Mammary epithelial cell (primary cell): ENCODE results near the gene FOXP4.

Source experiments
- CTCF ChIP-seq, 2 donors: IDR thresholded peaks in 1 of 2; conservative IDR thresholded peaks in 1 of 2; 2 replicates each; pipeline ENCODE4 v1.5.1; 2011 to 2012; ENCODE audit warnings: inconsistent platforms in 2 of 2, low read length in 2 of 2, mild to moderate bottlenecking in 2 of 2, control low read depth in 1 of 2, low read depth in 1 of 2; ENCODE audit not compliant: insufficient read depth in 1 of 2; ENCODE audit errors: extremely low read depth in 1 of 2
- EZH2 ChIP-seq: IDR thresholded peaks from 2 replicates; pipeline ENCODE4 v1.6.1; 2012; ENCODE audit warnings: low read length, inconsistent platforms, borderline replicate concordance

GRCh38 chr6:41605649-41606048, 59.5 kb downstream of the FOXP4 start:
- TF ChIP-seq CTCF (conservative IDR thresholded peaks at IDR 0.05 in 1 of 2, IDR thresholded peaks at IDR 0.05 in 1 of 2; ENCODE audit: extremely low read depth in 1 of 2, insufficient read depth in 1 of 2, low read depth in 1 of 2, low read length in 2 of 2): peak in 1 of 2 donors; percentile 36
- no peak for TF ChIP-seq EZH2
